Measurements from ENCODE around the gene MEF2C. TPM values are rescaled to one million over a fixed set of nuclear protein-coding genes. Genes with fewer than 3 reads are reported as not detected.

MEF2C gene
- total RNA-seq, 2 donors from 2014 or later, result 0.64 to 0.86 TPM

GRCh38 chr5:88825584-88826315 lies 57.2 kb downstream of the MEF2C start:
- Mint-ChIP-seq H3K36me3 (ENCODE audit: low read depth) (no peaks in the 10 kb centered on the region), H3K9me3 (no peaks in the 10 kb centered on the region), H3K27me3 (ENCODE audit: insufficient read depth) (no peaks in the 10 kb centered on the region), H3K4me1 (peaks cover 19% of the 10 kb centered on the region), H3K27ac (no peak overlapping the region), H3K4me3 (no peak overlapping the region)
- H3K4me1 ChIP-seq (ENCODE audit: control insufficient read depth, insufficient read depth, low read length), result peaks cover 3% of the 10 kb centered on the region
- WGBS, 2 experiments (ENCODE audit: insufficient coverage in 1 of 2, insufficient read length in 1 of 2), result 67 to 78% methylated on average over 1 to 5 of the region's 5 CpGs
- TF ChIP-seq CTCF (conservative IDR thresholded peaks at IDR 0.05), result no peak
- H3K27me3 ChIP-seq (ENCODE audit: control insufficient read depth, insufficient read depth, low read length, poor library complexity, severe bottlenecking), result no peaks in the 10 kb centered on the region
- DNase-seq, result no peak
- no peaks in the 10 kb centered on the region for H3K36me3 ChIP-seq (ENCODE audit: control insufficient read depth, insufficient read depth, low read length)
- no peak overlapping the region for H3K4me3 ChIP-seq (ENCODE audit: low read length)
- no peak overlapping the region for H3K27ac ChIP-seq (ENCODE audit: low read depth, low read length)
- H3K9me3 ChIP-seq (ENCODE audit: control insufficient read depth, low read length), result no peaks in the 10 kb centered on the region
- H3K9ac ChIP-seq (ENCODE audit: extremely low read depth, low read length, poor library complexity, severe bottlenecking), result no peak overlapping the region

GRCh38 chr5:88824892-88825583 lies 57.9 kb downstream of the MEF2C start:
- H3K4me3 Mint-ChIP-seq, result no peak overlapping the region
- no peak overlapping the region for H3K27ac Mint-ChIP-seq
- H3K4me1 Mint-ChIP-seq, result peaks cover 19% of the 10 kb centered on the region
- WGBS, 2 experiments (ENCODE audit: insufficient coverage in 1 of 2, insufficient read length in 1 of 2), result 43 to 78% methylated on average over 3 to 4 of the region's 5 CpGs
- no peaks in the 10 kb centered on the region for H3K9me3 ChIP-seq (ENCODE audit: control insufficient read depth, low read length)
- H3K36me3 Mint-ChIP-seq (ENCODE audit: low read depth), result no peaks in the 10 kb centered on the region
- TF ChIP-seq CTCF (conservative IDR thresholded peaks at IDR 0.05), result no peak
- no peaks in the 10 kb centered on the region for H3K36me3 ChIP-seq (ENCODE audit: control insufficient read depth, insufficient read depth, low read length)
- H3K27me3 Mint-ChIP-seq (ENCODE audit: insufficient read depth), result no peaks in the 10 kb centered on the region
- H3K4me3 ChIP-seq (ENCODE audit: low read length), result no peak overlapping the region
- H3K9ac ChIP-seq (ENCODE audit: extremely low read depth, low read length, poor library complexity, severe bottlenecking), result no peak overlapping the region
- H3K4me1 ChIP-seq (ENCODE audit: control insufficient read depth, insufficient read depth, low read length), result peaks cover 3% of the 10 kb centered on the region
- H3K27ac ChIP-seq (ENCODE audit: low read depth, low read length), result no peak overlapping the region
- H3K27me3 ChIP-seq (ENCODE audit: control insufficient read depth, insufficient read depth, low read length, poor library complexity, severe bottlenecking), result no peaks in the 10 kb centered on the region
- no peaks in the 10 kb centered on the region for H3K9me3 Mint-ChIP-seq
- no peak for DNase-seq

- WGBS, 2 experiments (ENCODE audit: insufficient coverage in 1 of 2, insufficient read length in 1 of 2), result 97 to 100% methylated on average over 1 to 3 of the region's 4 CpGs
- Histone ChIP-seq H3K27me3 (ENCODE audit: control insufficient read depth, insufficient read depth, low read length, poor library complexity, severe bottlenecking) (no peaks in the 10 kb centered on the region), H3K9ac (ENCODE audit: extremely low read depth, low read length, poor library complexity, severe bottlenecking) (no peak overlapping the region), H3K36me3 (ENCODE audit: control insufficient read depth, insufficient read depth, low read length) (no peaks in the 10 kb centered on the region), H3K4me3 (ENCODE audit: low read length) (no peak overlapping the region), H3K9me3 (ENCODE audit: control insufficient read depth, low read length) (no peaks in the 10 kb centered on the region), H3K27ac (ENCODE audit: low read depth, low read length) (no peak overlapping the region), H3K4me1 (ENCODE audit: control insufficient read depth, insufficient read depth, low read length) (peaks cover 3% of the 10 kb centered on the region)
- no peaks in the 10 kb centered on the region for H3K27me3 Mint-ChIP-seq (ENCODE audit: insufficient read depth)
- no peaks in the 10 kb centered on the region for H3K9me3 Mint-ChIP-seq
- no peak for DNase-seq
- H3K4me1 Mint-ChIP-seq, result peaks cover 19% of the 10 kb centered on the region
- H3K27ac Mint-ChIP-seq, result no peak overlapping the region
- H3K36me3 Mint-ChIP-seq (ENCODE audit: low read depth), result no peaks in the 10 kb centered on the region
- H3K4me3 Mint-ChIP-seq, result no peak overlapping the region
- no peak for TF ChIP-seq CTCF (conservative IDR thresholded peaks at IDR 0.05)
These were observed 58.8 kb downstream of the MEF2C start for GRCh38 chr5:88824141-88824540.
